Measurements from ENCODE around the gene PES1. TPM values are rescaled to one million over a fixed set of nuclear protein-coding genes. Genes with fewer than 3 reads are reported as not detected.

The PES1 gene
- total and polyA plus RNA-seq, 2 of the 13 experiments (the other 11 are each of a cell fraction or from before 2014, with no cell fraction given) = 65.1 to 94.7 TPM

DNA sequence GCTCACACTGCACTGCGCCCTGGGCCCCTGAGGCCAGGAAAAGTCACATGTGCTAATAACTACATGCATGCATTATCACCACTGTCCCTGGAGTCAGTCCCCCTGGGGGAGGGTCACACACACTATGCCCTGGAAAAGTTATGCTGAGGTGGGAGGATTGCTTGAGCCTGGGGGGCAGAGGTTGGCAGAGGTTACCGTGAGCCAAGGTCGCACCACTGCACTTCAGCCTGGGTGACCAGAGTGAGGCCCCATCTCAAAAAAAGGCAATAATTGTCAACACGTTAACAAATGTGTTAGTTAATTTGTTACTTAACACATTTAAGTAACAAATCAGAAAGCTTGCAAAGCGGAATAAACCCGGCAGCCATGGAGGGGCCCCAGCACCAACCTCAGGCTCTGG lies 31.8 kb downstream of the PES1 start (continued):
- TF ChIP-seq, protein P1, sequence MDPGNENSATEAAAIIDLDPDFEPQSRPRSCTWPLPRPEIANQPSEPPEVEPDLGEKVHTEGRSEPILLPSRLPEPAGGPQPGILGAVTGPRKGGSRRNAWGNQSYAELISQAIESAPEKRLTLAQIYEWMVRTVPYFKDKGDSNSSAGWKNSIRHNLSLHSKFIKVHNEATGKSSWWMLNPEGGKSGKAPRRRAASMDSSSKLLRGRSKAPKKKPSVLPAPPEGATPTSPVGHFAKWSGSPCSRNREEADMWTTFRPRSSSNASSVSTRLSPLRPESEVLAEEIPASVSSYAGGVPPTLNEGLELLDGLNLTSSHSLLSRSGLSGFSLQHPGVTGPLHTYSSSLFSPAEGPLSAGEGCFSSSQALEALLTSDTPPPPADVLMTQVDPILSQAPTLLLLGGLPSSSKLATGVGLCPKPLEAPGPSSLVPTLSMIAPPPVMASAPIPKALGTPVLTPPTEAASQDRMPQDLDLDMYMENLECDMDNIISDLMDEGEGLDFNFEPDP (CRISPR knock-in tag; conservative IDR thresholded peaks at IDR 0.05) = 0 out of 2 replicates have a peak, but pooled peaks have one; percentile 83
- TF ChIP-seq FOXP1 (IDR thresholded peaks at IDR 0.05) (no peak), FOXP1 (CRISPR knock-in tag; IDR thresholded peaks at IDR 0.05) (peak; percentile 23; the same call in 1 of the 2 replicates), HES4 (CRISPR knock-in tag; IDR thresholded peaks at IDR 0.05; ENCODE audit: borderline replicate concordance) (0 out of 2 replicates have a peak, but pooled peaks have one; percentile 22), PHF21A (CRISPR knock-in tag; IDR thresholded peaks at IDR 0.05) (peak; percentile 47; the same call in 1 of the 2 replicates), EZH2 (conservative IDR thresholded peaks at IDR 0.05; ENCODE audit: low read depth, low read length) (no peak), MBD4 (IDR thresholded peaks at IDR 0.05; ENCODE audit: borderline replicate concordance, low read length) (no peak), MAF1 (CRISPR knock-in tag; IDR thresholded peaks at IDR 0.05; ENCODE audit: borderline replicate concordance) (no peak), NR2F6 (IDR thresholded peaks at IDR 0.05) (0 out of 2 replicates have a peak, but pooled peaks have one; percentile 48), NR2F6 (CRISPR knock-in tag; IDR thresholded peaks at IDR 0.05) (peak; percentile 48; the same call in 1 of the 2 replicates), SMAD3 (CRISPR knock-in tag; IDR thresholded peaks at IDR 0.05) (no peak), PITX1 (CRISPR knock-in tag; IDR thresholded peaks at IDR 0.05) (0 out of 2 replicates have a peak, but pooled peaks have one; percentile 28), ZEB1 (IDR thresholded peaks at IDR 0.05; ENCODE audit: insufficient replicate concordance, low read depth) (no peak), LCORL (IDR thresholded peaks at IDR 0.05) (no peak), LCORL (CRISPR knock-in tag; IDR thresholded peaks at IDR 0.05) (peak; percentile 83), MED1 (CRISPR knock-in tag; IDR thresholded peaks at IDR 0.05) (0 out of 2 replicates have a peak, but pooled peaks have one; percentile 24), ZNF33B (CRISPR knock-in tag; IDR thresholded peaks at IDR 0.05) (0 out of 2 replicates have a peak, but pooled peaks have one; percentile 39), ZFX (CRISPR knock-in tag; IDR thresholded peaks at IDR 0.05; ENCODE audit: low read depth) (peak; percentile 21; the same call in 1 of the 2 replicates), BCL6 (CRISPR knock-in tag; IDR thresholded peaks at IDR 0.05) (peak; percentile 28; the same call in 1 of the 2 replicates), HNF4A (CRISPR knock-in tag; IDR thresholded peaks at IDR 0.05) (peak; percentile 62), ZNF746 (CRISPR knock-in tag; IDR thresholded peaks at IDR 0.05) (no peak), SIX4 (CRISPR knock-in tag; IDR thresholded peaks at IDR 0.05) (no peak), TEAD3 (CRISPR knock-in tag; optimal IDR thresholded peaks at IDR 0.05; ENCODE audit: borderline replicate concordance) (peak; percentile 42), TBX2 (CRISPR knock-in tag; IDR thresholded peaks at IDR 0.05; ENCODE audit: borderline replicate concordance) (peak; percentile 80), ZNF720 (CRISPR knock-in tag; IDR thresholded peaks at IDR 0.05) (no peak), HNF4G (IDR thresholded peaks at IDR 0.05; ENCODE audit: borderline replicate concordance, low read depth, low read length) (0 out of 2 replicates have a peak, but pooled peaks have one; percentile 12), HNF4G (CRISPR knock-in tag; IDR thresholded peaks at IDR 0.05; ENCODE audit: borderline replicate concordance, low read depth) (no peak)
- TF ChIP-seq, protein P2, sequence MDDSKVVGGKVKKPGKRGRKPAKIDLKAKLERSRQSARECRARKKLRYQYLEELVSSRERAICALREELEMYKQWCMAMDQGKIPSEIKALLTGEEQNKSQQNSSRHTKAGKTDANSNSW (CRISPR knock-in tag; IDR thresholded peaks at IDR 0.05; ENCODE audit: borderline replicate concordance) = no peak
- TF ChIP-seq, protein P3, sequence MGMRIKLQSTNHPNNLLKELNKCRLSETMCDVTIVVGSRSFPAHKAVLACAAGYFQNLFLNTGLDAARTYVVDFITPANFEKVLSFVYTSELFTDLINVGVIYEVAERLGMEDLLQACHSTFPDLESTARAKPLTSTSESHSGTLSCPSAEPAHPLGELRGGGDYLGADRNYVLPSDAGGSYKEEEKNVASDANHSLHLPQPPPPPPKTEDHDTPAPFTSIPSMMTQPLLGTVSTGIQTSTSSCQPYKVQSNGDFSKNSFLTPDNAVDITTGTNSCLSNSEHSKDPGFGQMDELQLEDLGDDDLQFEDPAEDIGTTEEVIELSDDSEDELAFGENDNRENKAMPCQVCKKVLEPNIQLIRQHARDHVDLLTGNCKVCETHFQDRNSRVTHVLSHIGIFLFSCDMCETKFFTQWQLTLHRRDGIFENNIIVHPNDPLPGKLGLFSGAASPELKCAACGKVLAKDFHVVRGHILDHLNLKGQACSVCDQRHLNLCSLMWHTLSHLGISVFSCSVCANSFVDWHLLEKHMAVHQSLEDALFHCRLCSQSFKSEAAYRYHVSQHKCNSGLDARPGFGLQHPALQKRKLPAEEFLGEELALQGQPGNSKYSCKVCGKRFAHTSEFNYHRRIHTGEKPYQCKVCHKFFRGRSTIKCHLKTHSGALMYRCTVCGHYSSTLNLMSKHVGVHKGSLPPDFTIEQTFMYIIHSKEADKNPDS (CRISPR knock-in tag; IDR thresholded peaks at IDR 0.05) = 0 out of 2 replicates have a peak, but pooled peaks have one; percentile 35
- TF ChIP-seq, protein P4, sequence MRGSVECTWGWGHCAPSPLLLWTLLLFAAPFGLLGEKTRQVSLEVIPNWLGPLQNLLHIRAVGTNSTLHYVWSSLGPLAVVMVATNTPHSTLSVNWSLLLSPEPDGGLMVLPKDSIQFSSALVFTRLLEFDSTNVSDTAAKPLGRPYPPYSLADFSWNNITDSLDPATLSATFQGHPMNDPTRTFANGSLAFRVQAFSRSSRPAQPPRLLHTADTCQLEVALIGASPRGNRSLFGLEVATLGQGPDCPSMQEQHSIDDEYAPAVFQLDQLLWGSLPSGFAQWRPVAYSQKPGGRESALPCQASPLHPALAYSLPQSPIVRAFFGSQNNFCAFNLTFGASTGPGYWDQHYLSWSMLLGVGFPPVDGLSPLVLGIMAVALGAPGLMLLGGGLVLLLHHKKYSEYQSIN (CRISPR knock-in tag; IDR thresholded peaks at IDR 0.05; ENCODE audit: borderline replicate concordance) = no peak

Data from HepG2 (cell line).